ENCODE results near the gene SRC.

The SRC gene

GRCh38 chr20:37405351-37405897 lies 59.5 kb downstream of the SRC start:
- H3K36me3 ChIP-seq: no peaks in the 10 kb centered on the region
- H3K27me3 ChIP-seq: peaks cover 54% of the 10 kb centered on the region
- no peak overlapping the region for H3K27ac ChIP-seq
- no peaks in the 10 kb centered on the region for H3K9me3 ChIP-seq
- H3K4me3 ChIP-seq (ENCODE audit: low read depth in 1 of 2, low read length in 1 of 2): no peak overlapping the region
- peaks cover 6 to 7% of the 10 kb centered on the region in 2 experiments for H3K4me1 ChIP-seq (ENCODE audit: control insufficient read depth in 1 of 2, insufficient read depth in 1 of 2, low read depth in 1 of 2, low read length in 1 of 2)
- no peak for TF ChIP-seq CTCF (IDR thresholded peaks at IDR 0.05)

GRCh38 chr20:37406010-37406998 lies 60.4 kb downstream of the SRC start:
- H3K27ac ChIP-seq: no peak overlapping the region
- no peaks in the 10 kb centered on the region for H3K9me3 ChIP-seq
- H3K4me1 ChIP-seq (ENCODE audit: control insufficient read depth in 1 of 2, insufficient read depth in 1 of 2, low read depth in 1 of 2, low read length in 1 of 2): peaks cover 9% of the 10 kb centered on the region in 2 experiments
- TF ChIP-seq CTCF (IDR thresholded peaks at IDR 0.05): no peak
- peaks cover 63% of the 10 kb centered on the region for H3K27me3 ChIP-seq
- no peak overlapping the region for H3K4me3 ChIP-seq (ENCODE audit: low read depth in 1 of 2, low read length in 1 of 2)
- H3K36me3 ChIP-seq: no peaks in the 10 kb centered on the region

GRCh38 chr20:37407019-37407566 lies 61.2 kb downstream of the SRC start:
- H3K27ac ChIP-seq: no peak overlapping the region
- no peaks in the 10 kb centered on the region for H3K9me3 ChIP-seq
- H3K36me3 ChIP-seq: no peaks in the 10 kb centered on the region
- no peak for TF ChIP-seq CTCF (IDR thresholded peaks at IDR 0.05)
- peaks cover 70% of the 10 kb centered on the region for H3K27me3 ChIP-seq
- H3K4me3 ChIP-seq (ENCODE audit: low read depth in 1 of 2, low read length in 1 of 2): no peak overlapping the region
- peaks cover 13 to 14% of the 10 kb centered on the region in 2 experiments for H3K4me1 ChIP-seq (ENCODE audit: control insufficient read depth in 1 of 2, insufficient read depth in 1 of 2, low read depth in 1 of 2, low read length in 1 of 2)

GRCh38 chr20:37407573-37408002 lies 61.6 kb downstream of the SRC start:
- Histone ChIP-seq H3K27me3 (peaks cover 75% of the 10 kb centered on the region), H3K36me3 (no peaks in the 10 kb centered on the region), H3K9me3 (no peaks in the 10 kb centered on the region), H3K27ac (no peak overlapping the region), H3K4me3 (ENCODE audit: low read depth in 1 of 2, low read length in 1 of 2) (no peak overlapping the region), H3K4me1 (ENCODE audit: control insufficient read depth in 1 of 2, insufficient read depth in 1 of 2, low read depth in 1 of 2, low read length in 1 of 2) (peaks cover 17% of the 10 kb centered on the region in 2 experiments)
- TF ChIP-seq CTCF (IDR thresholded peaks at IDR 0.05): no peak

GRCh38 chr20:37408302-37409193 lies 62.6 kb downstream of the SRC start:
- peaks cover 17% of the 10 kb centered on the region in 2 experiments for H3K4me1 ChIP-seq (ENCODE audit: control insufficient read depth in 1 of 2, insufficient read depth in 1 of 2, low read depth in 1 of 2, low read length in 1 of 2)
- H3K4me3 ChIP-seq (ENCODE audit: low read depth in 1 of 2, low read length in 1 of 2): no peak overlapping the region
- H3K27ac ChIP-seq: no peak overlapping the region
- H3K27me3 ChIP-seq: peaks cover 84% of the 10 kb centered on the region
- H3K9me3 ChIP-seq: no peaks in the 10 kb centered on the region
- H3K36me3 ChIP-seq: no peaks in the 10 kb centered on the region
- TF ChIP-seq CTCF (IDR thresholded peaks at IDR 0.05): no peak
